Measurements from ENCODE around the gene IL1R2. TPM values are rescaled to one million over a fixed set of nuclear protein-coding genes. Genes with fewer than 3 reads are reported as not detected.

The IL1R2 gene
- total RNA-seq, 4 donors from 2014 or later, result 2.1 to 13.1 (median 5.8) TPM

- TF ChIP-seq CTCF (IDR thresholded peaks at IDR 0.05 in 4 of 5, conservative IDR thresholded peaks at IDR 0.05 in 1 of 5), result no peak
- TF ChIP-seq POLR2A (IDR thresholded peaks at IDR 0.05), result no peak
- intact Hi-C loops (cut with DNase I; ENCODE audit: low total_unique reads) (loop anchor here (5.0 kb wide), 1 partner anchor 334 kb away; the partner anchor contains the start of gene IL18R1), in situ Hi-C loops (cut with MboI; ENCODE audit: low sequenced_read_pairs in 4 of 4) (loop anchor here (5.0 to 25.0 kb wide), 6 partner anchors 132 to 414 kb away; no protein-coding TSS in a partner anchor)
- no peaks in the 10 kb centered on the region for H3K9me3 ChIP-seq
- DNase-seq, result no peak
- H3K27me3 ChIP-seq, result no peaks in the 10 kb centered on the region
- ATAC-seq, result no peak
- peaks cover 18 to 42% of the 10 kb centered on the region in 2 donors for H3K4me1 ChIP-seq
- H3K27ac ChIP-seq, result no peak overlapping the region
- no peak overlapping the region for H3K4me3 ChIP-seq
- no peaks in the 10 kb centered on the region for H3K36me3 ChIP-seq
These were observed 31.3 kb downstream of the IL1R2 start for GRCh38 chr2:102022884-102023539.

- Histone ChIP-seq H3K27me3 (no peaks in the 10 kb centered on the region), H3K4me1 (peaks cover 22 to 47% of the 10 kb centered on the region in 2 donors), H3K9me3 (no peaks in the 10 kb centered on the region), H3K4me3 (no peak overlapping the region), H3K27ac (no peak overlapping the region), H3K36me3 (no peaks in the 10 kb centered on the region)
- no peak for TF ChIP-seq CTCF (IDR thresholded peaks at IDR 0.05 in 4 of 5, conservative IDR thresholded peaks at IDR 0.05 in 1 of 5)
- TF ChIP-seq POLR2A (IDR thresholded peaks at IDR 0.05), result no peak
- ATAC-seq (no peak), DNase-seq (no peak)
- intact Hi-C loops (cut with DNase I; ENCODE audit: low total_unique reads) (loop anchor here (5.0 kb wide), 1 partner anchor 333 kb away; the partner anchor contains the start of gene IL18R1), in situ Hi-C loops (cut with MboI; ENCODE audit: low sequenced_read_pairs in 4 of 4) (loop anchor here (5.0 to 25.0 kb wide), 6 partner anchors 130 to 413 kb away; no protein-coding TSS in a partner anchor)
These were observed 32.6 kb downstream of the IL1R2 start for GRCh38 chr2:102024410-102024809.

- peak overlapping the region; percentile 22 to 81 (median 38) for H3K27ac ChIP-seq
These were observed 33.3 kb downstream of the IL1R2 start for GRCh38 chr2:102025016-102025501.

GRCh38 chr2:102025583-102026267 lies 34.0 kb downstream of the IL1R2 start:
- TF ChIP-seq CTCF (IDR thresholded peaks at IDR 0.05 in 4 of 5, conservative IDR thresholded peaks at IDR 0.05 in 1 of 5) (no peak), POLR2A (IDR thresholded peaks at IDR 0.05) (no peak)
- H3K27ac ChIP-seq, result peak overlapping the region; percentile 22 to 81 (median 38)
- H3K36me3 ChIP-seq, result no peaks in the 10 kb centered on the region
- ATAC-seq (no peak), DNase-seq (no peak)
- intact Hi-C loops (cut with DNase I; ENCODE audit: low total_unique reads) (no loop called here), in situ Hi-C loops (cut with MboI; ENCODE audit: low sequenced_read_pairs in 4 of 4) (loop anchor here in 1 of 4 donors (10.0 kb wide), 1 partner anchor 129 kb away; no protein-coding TSS in a partner anchor)
- no peaks in the 10 kb centered on the region for H3K27me3 ChIP-seq
- no peak overlapping the region for H3K4me3 ChIP-seq
- peaks cover 22 to 47% of the 10 kb centered on the region in 2 donors for H3K4me1 ChIP-seq
- H3K9me3 ChIP-seq, result no peaks in the 10 kb centered on the region

More at GRCh38 chr2:102025016-102025501, 33.3 kb downstream of the IL1R2 start:
- no peaks in the 10 kb centered on the region for H3K27me3 ChIP-seq
- peaks cover 22 to 47% of the 10 kb centered on the region in 2 donors for H3K4me1 ChIP-seq
- TF ChIP-seq POLR2A (IDR thresholded peaks at IDR 0.05), result no peak
- no peak for TF ChIP-seq CTCF (IDR thresholded peaks at IDR 0.05 in 4 of 5, conservative IDR thresholded peaks at IDR 0.05 in 1 of 5)
- DNase-seq, result no peak
- peak; percentile 28 to 35 for ATAC-seq
- in situ Hi-C loops (cut with MboI; ENCODE audit: low sequenced_read_pairs in 4 of 4) (loop anchor here in 1 of 4 donors (10.0 kb wide), 1 partner anchor 130 kb away; no protein-coding TSS in a partner anchor), intact Hi-C loops (cut with DNase I; ENCODE audit: low total_unique reads) (no loop called here)
- H3K9me3 ChIP-seq, result no peaks in the 10 kb centered on the region
- H3K4me3 ChIP-seq, result no peak overlapping the region
- no peaks in the 10 kb centered on the region for H3K36me3 ChIP-seq

All from gastrocnemius medialis (tissue), 4 donors.